ENCODE data around the gene KDM3A. TPM values are rescaled to one million over a fixed set of nuclear protein-coding genes. Genes with fewer than 3 reads are reported as not detected.

KDM3A gene
- total and polyA plus RNA-seq, 9 of the 15 experiments (the other 6 are each of a cell fraction or from before 2014, with no cell fraction given): 7.5 to 95.4 (median 24.8) TPM

DNA sequence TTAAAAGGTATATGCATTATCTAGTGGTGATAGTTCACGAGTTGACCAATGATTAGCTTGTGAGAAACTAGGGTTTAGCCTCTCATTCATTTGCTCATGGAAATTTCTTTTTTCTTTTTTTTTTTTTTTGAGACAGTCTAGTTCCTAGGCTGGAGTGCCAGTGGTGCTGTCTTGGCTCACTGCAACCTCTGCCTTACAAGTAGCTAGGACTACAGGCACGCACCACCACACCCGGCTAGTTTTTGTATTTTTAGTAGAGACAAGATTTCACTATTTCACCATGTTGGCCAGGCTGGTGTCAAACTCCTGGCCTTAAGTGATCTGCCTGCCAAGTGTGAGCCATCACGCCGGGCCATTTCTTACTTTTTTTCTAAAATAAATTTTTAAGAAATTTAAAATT is 14.0 kb downstream of the KDM3A start:
- intact Hi-C loops (cut with micrococcal nuclease): no loop called here
- in situ Hi-C loops (cut with MboI): no loop called here
- ChIA-PET CTCF (ENCODE audit: low intra/inter-chr PET ratio) (no interaction called here), POLR2A (interaction anchor here (0.6 to 4.2 kb wide), 5 partner anchors 11 to 802 kb away, joined by 3 to 16 read pairs (median 3); partner anchors contain the start of gene KDM3A)
- TF ChIP-seq SUPT5H (IDR thresholded peaks at IDR 0.05): no peak
- TF ChIP-seq PBX2 (CRISPR knock-in tag; IDR thresholded peaks at IDR 0.05; ENCODE audit: low read depth): no peak
- TF ChIP-seq PBX2 (tag; conservative IDR thresholded peaks at IDR 0.05; ENCODE audit: low read depth): no peak
- no TSS peak for BruUV-seq (replicated peaks)
- Histone ChIP-seq H3K27ac (ENCODE audit: extremely low read depth, low read depth, low read length) (no peak overlapping the region), H3K79me2 (ENCODE audit: control insufficient read depth, insufficient read depth, low read length) (peaks cover under 1% of the 10 kb centered on the region; the same call in 1 of the 3 replicates), H4K20me1 (replicated peaks; ENCODE audit: control insufficient read depth, insufficient read depth, low read length) (no peaks in the 10 kb centered on the region), H3K9ac (ENCODE audit: insufficient read depth in 1 of 2, low read depth in 2 of 2, low read length in 2 of 2) (no peak overlapping the region), H3K4me2 (ENCODE audit: insufficient read depth, low read length) (no peak overlapping the region), H3K4me1 (replicated peaks in 1 of 2; ENCODE audit: control insufficient read depth in 2 of 2, insufficient read depth in 2 of 2, low read length in 2 of 2) (no peaks in the 10 kb centered on the region), H3K27me3 (ENCODE audit: control insufficient read depth in 2 of 2, insufficient read depth in 2 of 2, low read length in 2 of 2) (no peaks in the 10 kb centered on the region), H3K4me3 (no peak overlapping the region), H2AFZ (ENCODE audit: low read depth, low read length) (no peak overlapping the region), H3K36me3 (ENCODE audit: control insufficient read depth, insufficient read depth, low read length) (peaks cover 90% of the 10 kb centered on the region), H3K9me1 (ENCODE audit: control insufficient read depth, insufficient read depth, low read length) (no peaks in the 10 kb centered on the region), H3K9me3 (replicated peaks; ENCODE audit: control insufficient read depth, insufficient read depth, low read depth, low read length) (no peaks in the 10 kb centered on the region)
- 94% methylated on average over 5 of the region's 5 CpGs for WGBS (ENCODE audit: insufficient coverage, low coverage, missing lambda C conversion rate)
- FAIRE-seq (no peak), DNase-seq (ENCODE audit: extremely low read depth in 1 of 4, low spot score in 3 of 4) (no peak), ATAC-seq (no peak)
